Measurements from ENCODE around the gene HNF4A.

GRCh38 chr20:44384423-44385027 lies 29.0 kb downstream of the HNF4A start:
- TF ChIP-seq CTCF (IDR thresholded peaks at IDR 0.05), result peak; percentile 64 to 92 (median 86)
- TF ChIP-seq POLR2A (IDR thresholded peaks at IDR 0.05), result no peak
